Measurements from ENCODE around the gene USP15. TPM values are rescaled to one million over a fixed set of nuclear protein-coding genes. Genes with fewer than 3 reads are reported as not detected.

Gene USP15
- total RNA-seq, 6 experiments from 2014 or later, result 32.4 to 60.5 (median 37.9) TPM

DNA sequence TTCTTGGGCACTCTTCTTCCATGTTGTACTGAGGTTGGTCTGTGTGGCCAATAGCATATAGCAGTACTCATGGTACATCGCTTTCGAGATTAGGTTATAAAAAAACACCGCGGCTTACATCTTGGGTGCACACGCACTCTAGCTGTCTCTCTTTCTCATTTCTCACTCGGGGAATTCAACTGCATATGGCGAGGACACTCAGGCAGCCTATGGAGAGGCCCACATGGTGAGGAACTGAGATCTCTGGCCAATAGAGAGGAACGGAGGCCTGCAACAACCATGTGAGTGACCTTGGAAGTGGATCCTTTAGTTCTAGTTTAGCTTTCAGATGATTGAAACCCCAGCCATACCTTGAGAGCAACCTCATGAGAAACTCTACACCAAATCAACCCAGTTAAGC, 45.6 kb downstream of the USP15 start:
- intact Hi-C loops (cut with DNase I), result no loop called here
- 98% methylated on average over 8 of the region's 8 CpGs for WGBS (ENCODE audit: insufficient coverage, low coverage, low lambda C conversion rate, missing lambda C conversion rate)
- Histone ChIP-seq H3K4me3 (no peak overlapping the region), H3K9me3 (no peaks in the 10 kb centered on the region), H3K27me3 (no peaks in the 10 kb centered on the region), H3K4me1 (no peaks in the 10 kb centered on the region), H3K27ac (no peak overlapping the region), H3K36me3 (peaks cover 0 to 14% (median 11%) of the 10 kb centered on the region in 4 donors)
- no peak for TF ChIP-seq CTCF (IDR thresholded peaks at IDR 0.05)
- TF ChIP-seq POLR2A (IDR thresholded peaks at IDR 0.05), result no peak
- ATAC-seq, result no peak
- DNase-seq, result no peak

DNA sequence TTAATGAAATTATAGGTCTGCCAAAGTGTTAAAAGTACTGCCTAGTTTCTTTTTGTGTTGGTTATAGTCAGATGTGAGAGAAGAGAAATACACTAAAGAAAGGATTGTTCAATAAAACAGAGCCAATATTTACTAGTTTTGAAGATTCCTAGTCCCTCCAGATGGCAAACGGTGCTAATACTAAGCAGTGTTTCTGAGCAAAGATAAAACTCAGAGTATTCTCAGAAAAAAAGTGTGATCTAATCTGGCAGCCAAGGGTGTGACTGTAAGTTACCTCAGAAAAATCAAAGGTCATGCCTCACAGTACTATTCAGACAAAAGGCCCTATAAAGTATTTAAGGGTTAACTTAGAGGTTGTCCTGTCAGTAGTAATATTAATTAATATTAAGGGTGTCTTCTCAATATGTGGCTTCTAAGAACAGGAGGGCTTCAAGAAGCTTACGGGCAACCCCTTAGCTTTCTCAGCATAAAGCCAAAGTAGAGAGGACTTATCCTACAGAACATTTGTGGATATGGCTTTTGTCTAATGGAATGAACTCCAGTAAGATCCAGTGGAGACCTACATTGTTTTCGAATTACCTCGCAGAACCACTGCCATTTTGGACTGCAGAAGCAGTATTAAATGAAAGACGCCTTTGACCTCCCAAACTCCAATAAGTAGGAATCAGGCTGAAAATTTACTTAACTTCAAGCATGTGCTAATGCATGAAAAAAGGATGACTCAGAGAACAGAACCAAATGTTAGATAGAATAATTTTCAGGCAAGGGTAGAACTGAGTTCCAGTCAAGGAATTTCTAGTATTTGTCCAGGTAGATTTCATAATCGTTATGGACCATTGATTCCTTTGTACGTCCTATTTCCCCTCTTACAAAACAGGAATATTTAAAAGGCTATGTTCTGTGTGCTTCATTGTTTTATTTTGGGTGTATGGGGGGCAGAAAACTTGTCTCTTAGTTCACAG, 46.6 kb downstream of the USP15 start:
- no peak for TF ChIP-seq CTCF (IDR thresholded peaks at IDR 0.05)
- no peak for TF ChIP-seq POLR2A (IDR thresholded peaks at IDR 0.05)
- Histone ChIP-seq H3K4me1 (no peaks in the 10 kb centered on the region), H3K9me3 (no peaks in the 10 kb centered on the region), H3K36me3 (peaks cover 0 to 14% (median 11%) of the 10 kb centered on the region in 4 donors), H3K27ac (no peak overlapping the region), H3K4me3 (no peak overlapping the region), H3K27me3 (no peaks in the 10 kb centered on the region)
- intact Hi-C loops (cut with DNase I), result no loop called here
- WGBS (ENCODE audit: insufficient coverage, low coverage, low lambda C conversion rate, missing lambda C conversion rate), result 70% methylated on average over 7 of the region's 7 CpGs
- ATAC-seq (peak in 1 of 4 donors; percentile 48), DNase-seq (no peak)

DNA sequence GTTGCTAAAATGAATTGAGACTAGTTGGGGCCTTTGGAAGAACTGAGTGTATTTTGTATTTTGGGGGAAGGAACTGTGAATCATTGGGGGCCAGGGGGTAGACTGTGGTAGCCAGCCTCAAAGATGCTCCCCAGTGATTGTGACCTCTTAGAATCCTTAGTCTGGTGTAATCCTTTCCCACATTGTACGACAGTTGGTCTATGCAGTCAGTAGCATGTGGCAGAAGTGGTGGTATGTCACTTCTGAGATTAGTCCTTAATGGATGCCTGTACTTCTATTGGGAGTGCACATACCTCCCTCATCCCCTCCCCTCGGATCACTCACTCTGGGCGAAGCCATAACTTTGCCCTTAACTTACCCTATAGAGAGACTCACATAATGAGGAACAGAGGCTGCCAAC, 48.0 kb downstream of the USP15 start:
- no peak for ATAC-seq
- H3K27me3 ChIP-seq, result no peaks in the 10 kb centered on the region
- H3K36me3 ChIP-seq, result peaks cover 0 to 14% (median 8%) of the 10 kb centered on the region in 4 donors
- WGBS (ENCODE audit: insufficient coverage, low coverage, low lambda C conversion rate, missing lambda C conversion rate), result 100% methylated on average over 3 of the region's 3 CpGs
- intact Hi-C loops (cut with DNase I), result no loop called here
- H3K4me3 ChIP-seq, result no peak overlapping the region
- no peak for DNase-seq
- no peaks in the 10 kb centered on the region for H3K4me1 ChIP-seq
- no peaks in the 10 kb centered on the region for H3K9me3 ChIP-seq
- TF ChIP-seq CTCF (IDR thresholded peaks at IDR 0.05), result no peak
- TF ChIP-seq POLR2A (IDR thresholded peaks at IDR 0.05), result no peak
- no peak overlapping the region for H3K27ac ChIP-seq

GRCh38 chr12:62313727-62314380, 53.6 kb downstream of the USP15 start:
- intact Hi-C loops (cut with DNase I), result no loop called here
- 86% methylated on average over 2 of the region's 2 CpGs for WGBS (ENCODE audit: insufficient coverage, low coverage, low lambda C conversion rate, missing lambda C conversion rate)
- Histone ChIP-seq H3K4me1 (no peaks in the 10 kb centered on the region), H3K27me3 (no peaks in the 10 kb centered on the region), H3K36me3 (peaks cover 0 to 2% (median 0%) of the 10 kb centered on the region in 4 donors), H3K27ac (no peak overlapping the region), H3K9me3 (no peaks in the 10 kb centered on the region), H3K4me3 (no peak overlapping the region)
- TF ChIP-seq POLR2A (IDR thresholded peaks at IDR 0.05), result no peak
- no peak for TF ChIP-seq CTCF (IDR thresholded peaks at IDR 0.05)
- DNase-seq (no peak), ATAC-seq (no peak)
